Measurements from ENCODE around the gene KIFC3. TPM values are rescaled to one million over a fixed set of nuclear protein-coding genes. Genes with fewer than 3 reads are reported as not detected.

Gene KIFC3
- total and polyA plus RNA-seq, 2 of the 8 experiments (the other 6 are each of a cell fraction or from before 2014, with no cell fraction given), result 2.1 to 7.1 TPM

- TF ChIP-seq CHD7 (IDR thresholded peaks at IDR 0.05; ENCODE audit: insufficient replicate concordance, low read length) (no peak), TEAD4 (IDR thresholded peaks at IDR 0.05; ENCODE audit: low read depth, low read length) (0 out of 2 replicates have a peak, but pooled peaks have one; percentile 22)
These were observed 1.0 kb downstream of the KIFC3 start (continued) for GRCh38 chr16:57801098-57801808.
